GM12872 (cell line): ENCODE data around the gene IL21.
A peak's percentile ranks its signal among the peaks of the same experiment; 100 is the strongest.

Experiments
- CTCF ChIP-seq: IDR thresholded peaks from 3 replicates; pipeline ENCODE4 v1.5.1; 2011; ENCODE audit warnings: low read depth, mild to moderate bottlenecking, low read length, moderate library complexity; ENCODE audit not compliant: insufficient read depth

IL21 gene

GRCh38 chr4:122591196-122591595 is 29.7 kb downstream of the IL21 start:
- no peak for TF ChIP-seq CTCF

- no peak for TF ChIP-seq CTCF
Observed at GRCh38 chr4:122588453-122589238, 32.2 kb downstream of the IL21 start.

GRCh38 chr4:122584519-122584918 is 36.3 kb downstream of the IL21 start:
- TF ChIP-seq CTCF, result no peak

- TF ChIP-seq CTCF, result no peak
Observed at GRCh38 chr4:122583906-122584305, 37.0 kb downstream of the IL21 start.

GRCh38 chr4:122577808-122578781 is 42.8 kb downstream of the IL21 start:
- peak; percentile 73 for TF ChIP-seq CTCF

GRCh38 chr4:122577189-122577553 is 43.7 kb downstream of the IL21 start:
- no peak; the same call in 2 of the 3 replicates for TF ChIP-seq CTCF
